HG03108 (cell line): ENCODE measurements around the gene CEBPG.

ENCODE experiments used
- ATAC-seq: cut with Tn5 transposase; IDR thresholded peaks from one replicate; pipeline ENCODE4 v1.9.1; 2021; ENCODE audit warnings: moderate library complexity; ENCODE audit not compliant: unreplicated experiment

The CEBPG gene

GRCh38 chr19:33349319-33350289, 23.9 kb upstream of the CEBPG start:
- no peak for ATAC-seq

GRCh38 chr19:33350538-33351309, 22.8 kb upstream of the CEBPG start:
- no peak for ATAC-seq

GRCh38 chr19:33355535-33355934, 18.0 kb upstream of the CEBPG start:
- no peak for ATAC-seq

GRCh38 chr19:33357556-33357955, 16.0 kb upstream of the CEBPG start:
- ATAC-seq = no peak

GRCh38 chr19:33358408-33358807, 15.1 kb upstream of the CEBPG start:
- no peak for ATAC-seq

- ATAC-seq = no peak
Measured at GRCh38 chr19:33359581-33359980, 13.9 kb upstream of the CEBPG start.

GRCh38 chr19:33362508-33363228, 10.8 kb upstream of the CEBPG start:
- ATAC-seq = no peak

GRCh38 chr19:33363476-33363875, 10.0 kb upstream of the CEBPG start:
- no peak for ATAC-seq

GRCh38 chr19:33365691-33366090, 7.8 kb upstream of the CEBPG start:
- ATAC-seq = no peak

GRCh38 chr19:33366127-33366526, 7.4 kb upstream of the CEBPG start:
- no peak for ATAC-seq

- no peak for ATAC-seq
Measured at GRCh38 chr19:33366897-33367296, 6.6 kb upstream of the CEBPG start.

GRCh38 chr19:33368074-33368864, 5.2 kb upstream of the CEBPG start:
- ATAC-seq = no peak

- no peak for ATAC-seq
Measured at GRCh38 chr19:33370783-33371182, 2.7 kb upstream of the CEBPG start.

- no peak for ATAC-seq
Measured at GRCh38 chr19:33374236-33374714, 766 bp downstream of the CEBPG start.

- no peak for ATAC-seq
Measured at GRCh38 chr19:33375156-33375836, 1.8 kb downstream of the CEBPG start.

GRCh38 chr19:33375837-33376159, 2.3 kb downstream of the CEBPG start:
- no peak for ATAC-seq

GRCh38 chr19:33376423-33376822, 2.9 kb downstream of the CEBPG start:
- no peak for ATAC-seq

GRCh38 chr19:33376941-33377557, 3.5 kb downstream of the CEBPG start:
- ATAC-seq = no peak
